IMR-90 (cell line): ENCODE measurements around the gene CYP24A1. TPM values are rescaled to one million over a fixed set of nuclear protein-coding genes. Genes with fewer than 3 reads are reported as not detected.

Experiments used
- ATAC-seq: fragments of 200-7000 bp; cut with Tn5 transposase; 2 replicates; pipeline ENCODE4 v1.9.1; 2020; ENCODE audit warnings: low read depth, mild to moderate bottlenecking, moderate library complexity
- BruUV-seq: library from RNA; stranded (reverse); fragments of 400-500 nt; replicated peaks from 2 replicates; lab custom pipeline; 2021; lab: Mats Ljungman, UMichigan
- CTCF ChIA-PET: fragments of 300-600 bp; formaldehyde crosslinking; extraction: SDS; loops from one replicate; lab custom pipeline; 2021; ENCODE audit warnings: antibody characterized with exemption; lab: Yijun Ruan, JAX
- POLR2A ChIA-PET: fragments of 300-600 bp; sonication (Branson Sonifier 250); formaldehyde crosslinking; loops from one replicate; lab custom pipeline; 2022; ENCODE audit warnings: antibody characterized with exemption; ENCODE audit not compliant: unreplicated experiment; lab: Charles Lee
- DNase-seq: peaks from one replicate; pipeline ENCODE4 v3.0.0; 2013
- H2AFZ ChIP-seq: replicated peaks from 2 replicates; pipeline ENCODE3; 2013; ENCODE audit warnings: low read length, mild to moderate bottlenecking; ENCODE audit not compliant: poor library complexity
- H2AK5ac ChIP-seq: 2 replicates; pipeline ENCODE4 v1.6.1; 2013; ENCODE audit warnings: low read depth, low read length, inconsistent platforms
- H2AK9ac ChIP-seq: replicated peaks from 2 replicates; pipeline ENCODE3; 2013; ENCODE audit warnings: mild to moderate bottlenecking, low read depth, low read length, moderate library complexity; ENCODE audit not compliant: poor library complexity
- H2BK120ac ChIP-seq: 2 replicates; pipeline ENCODE4 v1.6.1; 2013; ENCODE audit warnings: low read depth, low read length, inconsistent platforms
- H2BK15ac ChIP-seq: 3 replicates; pipeline ENCODE4 v1.6.1; 2013; ENCODE audit warnings: low read depth, low read length, inconsistent platforms
- H2BK20ac ChIP-seq: 2 replicates; pipeline ENCODE4 v1.6.1; 2013; ENCODE audit warnings: low read depth, mild to moderate bottlenecking, inconsistent platforms, low read length, moderate library complexity
- H2BK5ac ChIP-seq: 2 replicates; pipeline ENCODE4 v1.6.1; 2013; ENCODE audit warnings: mild to moderate bottlenecking, low read depth, low read length, inconsistent platforms; ENCODE audit not compliant: poor library complexity, severe bottlenecking
- H3K14ac ChIP-seq: replicated peaks from 2 replicates; pipeline ENCODE4 v1.6.1; 2013; ENCODE audit warnings: low read depth, low read length, inconsistent platforms
- H3K18ac ChIP-seq: 2 replicates; pipeline ENCODE4 v1.6.1; 2013; ENCODE audit warnings: low read depth, low read length, control low read depth
- H3K23ac ChIP-seq: 2 replicates; pipeline ENCODE4 v1.6.1; 2013; ENCODE audit warnings: low read depth, low read length, inconsistent platforms
- H3K27ac ChIP-seq: 2 replicates; pipeline ENCODE4 v1.5.1; 2013; ENCODE audit warnings: mild to moderate bottlenecking, control low read depth, low read length; ENCODE audit not compliant: insufficient read depth
- H3K27me3 ChIP-seq: 2 replicates; pipeline ENCODE4 v1.6.1; 2013; ENCODE audit warnings: low read length; ENCODE audit not compliant: control insufficient read depth, insufficient read depth
- H3K36me3 ChIP-seq: 2 replicates; pipeline ENCODE4 v1.6.1; 2013; ENCODE audit warnings: low read length, mixed read lengths; ENCODE audit not compliant: control insufficient read depth, insufficient read depth
- H3K4ac ChIP-seq: 2 replicates; pipeline ENCODE4 v1.6.1; 2013; ENCODE audit warnings: low read depth, low read length, inconsistent platforms
- H3K4me1 ChIP-seq: 2 replicates; pipeline ENCODE4 v1.6.1; 2013; ENCODE audit warnings: low read length, mixed read lengths; ENCODE audit not compliant: control insufficient read depth, insufficient read depth
- H3K4me2 ChIP-seq: 2 replicates; pipeline ENCODE4 v1.6.1; 2013; ENCODE audit warnings: low read depth, mild to moderate bottlenecking, control low read depth, low read length, moderate library complexity
- H3K4me3 ChIP-seq: 2 replicates; pipeline ENCODE4 v1.5.1; 2013; ENCODE audit warnings: low read depth, mild to moderate bottlenecking, control low read depth, low read length, moderate library complexity; ENCODE audit not compliant: insufficient read depth
- H3K56ac ChIP-seq: 2 replicates; pipeline ENCODE4 v1.6.1; 2013; ENCODE audit warnings: low read length, inconsistent platforms; ENCODE audit not compliant: insufficient read depth; ENCODE audit errors: extremely low read depth
- H3K79me1 ChIP-seq, 2 experiments: 2 replicates each; pipeline ENCODE4 v1.6.1; 2013; ENCODE audit warnings: low read length in 2 of 2, inconsistent platforms in 1 of 2, low read depth in 1 of 2
- H3K9ac ChIP-seq: 2 replicates; pipeline ENCODE4 v1.6.1; 2013; ENCODE audit warnings: low read depth, low read length, control low read depth
- H3K9me1 ChIP-seq: 2 replicates; pipeline ENCODE4 v1.6.1; 2013; ENCODE audit warnings: low read length, inconsistent platforms; ENCODE audit not compliant: insufficient read depth
- H3K9me3 ChIP-seq: 2 replicates; pipeline ENCODE4 v1.6.1; 2013; ENCODE audit warnings: low read length; ENCODE audit not compliant: control insufficient read depth, insufficient read depth
- H4K20me1 ChIP-seq: 2 replicates; pipeline ENCODE4 v1.6.1; 2013; ENCODE audit warnings: low read length, inconsistent platforms; ENCODE audit not compliant: insufficient read depth
- H4K5ac ChIP-seq: 2 replicates; pipeline ENCODE4 v1.6.1; 2013; ENCODE audit warnings: mild to moderate bottlenecking, low read depth, low read length, control low read depth
- H4K8ac ChIP-seq, 2 experiments: 2 replicates each; pipeline ENCODE4 v1.6.1; 2013; ENCODE audit warnings: low read depth in 2 of 2, low read length in 2 of 2, control low read depth in 1 of 2, inconsistent platforms in 1 of 2
- H4K91ac ChIP-seq: 2 replicates; pipeline ENCODE4 v1.6.1; 2013; ENCODE audit warnings: low read depth, low read length, inconsistent platforms; ENCODE audit not compliant: insufficient read depth
- BHLHE40 ChIP-seq: fragments of 150-350 bp; IDR thresholded peaks from 2 replicates; pipeline ENCODE4 v1.6.1; 2016; ENCODE audit warnings: mild to moderate bottlenecking, low read depth, low read length
- CHD1 ChIP-seq: IDR thresholded peaks from 2 replicates; pipeline ENCODE4 v1.6.1; 2012; ENCODE audit warnings: low read depth, low read length, improper control_type of control experiment
- MAZ ChIP-seq: IDR thresholded peaks from 2 replicates; pipeline ENCODE4 v1.6.1; 2012; ENCODE audit warnings: low read depth, mild to moderate bottlenecking, low read length, improper control_type of control experiment, moderate library complexity, borderline replicate concordance
- MXI1 ChIP-seq: IDR thresholded peaks from 2 replicates; pipeline ENCODE4 v1.6.1; 2012; ENCODE audit warnings: low read depth, mild to moderate bottlenecking, low read length, moderate library complexity, borderline replicate concordance
- NFE2L2 ChIP-seq: fragments of 150-350 bp; IDR thresholded peaks from 2 replicates; pipeline ENCODE4 v1.6.1; 2016; ENCODE audit warnings: low read depth, mild to moderate bottlenecking, low read length
- POLR2A ChIP-seq: IDR thresholded peaks from 2 replicates; pipeline ENCODE4 v1.6.1; 2012; ENCODE audit warnings: mild to moderate bottlenecking, low read depth, low read length
- RFX5 ChIP-seq: IDR thresholded peaks from 2 replicates; pipeline ENCODE4 v1.8.0; 2012; ENCODE audit warnings: low read depth, mild to moderate bottlenecking, low read length, moderate library complexity
- SMC3 ChIP-seq: fragments of 150-350 bp; IDR thresholded peaks from 2 replicates; pipeline ENCODE4 v1.6.1; 2016; ENCODE audit warnings: low read depth, mild to moderate bottlenecking, antibody characterized with exemption, low read length, moderate library complexity
- WGBS, 2 experiments: methylation state at CpG; one replicate each; pipeline versions ENCODE4 v1.1.5 to v1.1.7; 2013; ENCODE audit warnings: missing lambda C conversion rate in 2 of 2; ENCODE audit not compliant: insufficient read length in 1 of 2; ENCODE audit errors: extremely low coverage in 2 of 2; 5-methylcytosine and 5-hydroxymethylcytosine counted together
- dilution Hi-C: fragments of 300-500 bp; cut with HindIII; formaldehyde crosslinking; loops from one replicate; pipeline ENCODE4 v1.14.3; 2018; ENCODE audit warnings: low sequenced_read_pairs; ENCODE audit not compliant: unreplicated experiment
- in situ Hi-C: fragments of 300-500 bp; cut with MboI; formaldehyde crosslinking; loops from 3 replicates; pipeline ENCODE4 v1.14.3; 2019; ENCODE audit warnings: low sequenced_read_pairs, inconsistent platforms, mixed read lengths
- intact Hi-C: fragments of 100-400 bp; cut with micrococcal nuclease; formaldehyde crosslinking; loops from 2 replicates; pipeline ENCODE4 v1.10.0; 2022
- polyA plus RNA-seq, 3 experiments: library from polyadenylated mRNA; depleted of rRNA; stranded (reverse); fragments of >200 nt; gene quantifications; 2 replicates each; pipeline ENCODE4 v1.2.3, GENCODE V29; 2012; ENCODE audit warnings: low replicate concordance in 1 of 3
- total RNA-seq: library from RNA; depleted of rRNA; stranded (reverse); fragments of >200 nt; gene quantifications from 2 replicates; pipeline ENCODE4 v1.2.3, GENCODE V29; 2012

CYP24A1 gene
- total and polyA plus RNA-seq, 2 of the 4 experiments (the other 2 are of a cell fraction) = not detected

- no peak for TF ChIP-seq RFX5
These were observed 24.6 kb downstream of the CYP24A1 start (continued) for GRCh38 chr20:54148947-54149764.

GRCh38 chr20:54146672-54147071 lies 27.1 kb downstream of the CYP24A1 start:
- no peak overlapping the region for H2BK20ac ChIP-seq
- H3K27me3 ChIP-seq = no peaks in the 10 kb centered on the region; the same call in 1 of the 2 replicates
- no peak overlapping the region for H3K27ac ChIP-seq
- ATAC-seq = no peak
- no peak overlapping the region for H3K4me2 ChIP-seq
- no peak overlapping the region for H2BK15ac ChIP-seq
- peaks cover 2% of the 10 kb centered on the region for H3K9me3 ChIP-seq
- in situ Hi-C loops (no loop called here), dilution Hi-C loops (no loop called here), intact Hi-C loops (loop anchor here (5.0 kb wide), 1 partner anchor 51 kb away; no protein-coding TSS in a partner anchor)
- no peak overlapping the region for H3K18ac ChIP-seq
- H3K14ac ChIP-seq = no peak overlapping the region
- DNase-seq = no peak
- H2AK9ac ChIP-seq = no peak overlapping the region
- no peak overlapping the region for H3K56ac ChIP-seq
- H4K91ac ChIP-seq = no peak overlapping the region
- ChIA-PET CTCF (no interaction called here), POLR2A (no interaction called here)
- H2BK5ac ChIP-seq = no peak overlapping the region
- no peak overlapping the region for H3K4ac ChIP-seq
- H3K79me1 ChIP-seq = no peaks in the 10 kb centered on the region
- H3K23ac ChIP-seq = no peak overlapping the region
- no peak overlapping the region for H3K9ac ChIP-seq
- no peaks in the 10 kb centered on the region for H3K4me1 ChIP-seq
- no peaks in the 10 kb centered on the region for H3K9me1 ChIP-seq
- H2AFZ ChIP-seq = no peak overlapping the region
- no CpG with 5 or more reads among the region's 1 CpG for WGBS, 2 experiments
- no peak overlapping the region for H4K8ac ChIP-seq
- no peaks in the 10 kb centered on the region for H4K20me1 ChIP-seq
- no TSS peak for BruUV-seq
- no peak overlapping the region for H2AK5ac ChIP-seq
- TF ChIP-seq MXI1 (no peak), RFX5 (no peak), NFE2L2 (no peak), POLR2A (no peak), BHLHE40 (no peak), CHD1 (no peak), SMC3 (no peak), MAZ (no peak)
- H2BK120ac ChIP-seq = no peak overlapping the region
- no peak overlapping the region for H4K5ac ChIP-seq
- no peak overlapping the region for H3K4me3 ChIP-seq
- H3K36me3 ChIP-seq = no peaks in the 10 kb centered on the region
